Thyroid gland (tissue), 4 donors: ENCODE results near the gene MCCD1. TPM values are rescaled to one million over a fixed set of nuclear protein-coding genes. Genes with fewer than 3 reads are reported as not detected.

Experiments
- DNase-seq, 2 donors: peaks; one replicate each; pipeline ENCODE4 v3.0.0-alpha.2; 2019
- H3K27ac ChIP-seq, 3 donors: fragments of 200-600 bp; sonication (generic); 1 replicate in 2 of 3; 2 replicates in 1 of 3; pipeline ENCODE4 v1.5.1; 2016 to 2019; ENCODE audit warnings: mild to moderate bottlenecking in 1 of 3, moderate library complexity in 1 of 3
- H3K27me3 ChIP-seq: fragments of 200-600 bp; sonication (generic); one replicate; pipeline ENCODE4 v1.5.1; 2019
- H3K36me3 ChIP-seq, 2 donors: fragments of 200-600 bp; sonication (generic); one replicate each; pipeline ENCODE4 v1.5.1; 2016 to 2019
- H3K4me1 ChIP-seq, 2 donors: fragments of 200-600 bp; sonication (generic); one replicate each; pipeline ENCODE4 v1.5.1; 2017 to 2019
- H3K4me3 ChIP-seq, 3 donors: fragments of 200-600 bp; sonication (generic); replicated peaks in 1 of 3; 1 replicate in 2 of 3; 2 replicates in 1 of 3; pipeline ENCODE4 v1.5.1; 2016; ENCODE audit warnings: mild to moderate bottlenecking in 1 of 3
- H3K9me3 ChIP-seq: fragments of 200-600 bp; sonication (generic); one replicate; pipeline ENCODE4 v1.5.1; 2017
- CTCF ChIP-seq, 6 experiments: fragments of 200-600 bp in 3 of 6; fragments of 450-650 bp in 3 of 6; sonication (generic) in 3 of 6; IDR thresholded peaks; one replicate each; pipeline ENCODE4 v1.5.1; 2016 to 2019; ENCODE audit warnings: antibody characterized with exemption in 6 of 6, mild to moderate bottlenecking in 2 of 6, inconsistent platforms in 1 of 6, moderate library complexity in 1 of 6
- POLR2A ChIP-seq, 2 donors: fragments of 450-650 bp; IDR thresholded peaks; one replicate each; pipeline ENCODE4 v1.6.1; 2017; ENCODE audit warnings: antibody characterized with exemption in 2 of 2, mild to moderate bottlenecking in 2 of 2, moderate library complexity in 1 of 2
- WGBS, 2 donors: methylation state at CpG; one replicate each; pipeline ENCODE4 v1.1.5; 2017; 5-methylcytosine and 5-hydroxymethylcytosine counted together
- intact Hi-C: fragments of 100-400 bp; cut with DNase I; formaldehyde crosslinking; loops from one replicate; pipeline ENCODE4 v1.15.1; 2023
- total RNA-seq, 4 donors: library from RNA; depleted of rRNA; stranded (reverse); fragments of >200 nt; gene quantifications; one replicate each; pipeline ENCODE4 v1.2.3, GENCODE V29; 2016

Gene MCCD1
- total RNA-seq, 4 donors from 2014 or later, result not detected

GRCh38 chr6:31573239-31574105 is 44.7 kb downstream of the MCCD1 start:
- no peaks in the 10 kb centered on the region for H3K9me3 ChIP-seq
- DNase-seq, result no peak
- H3K4me1 ChIP-seq, result no peaks in the 10 kb centered on the region
- no peaks in the 10 kb centered on the region for H3K36me3 ChIP-seq
- TF ChIP-seq CTCF (IDR thresholded peaks at IDR 0.05) (no peak), POLR2A (IDR thresholded peaks at IDR 0.05) (no peak)
- H3K4me3 ChIP-seq, result no peak overlapping the region
- intact Hi-C loops, result no loop called here
- H3K27me3 ChIP-seq, result no peaks in the 10 kb centered on the region
- 87 to 89% methylated on average over 9 of the region's 9 CpGs for WGBS, 2 donors
- no peak overlapping the region for H3K27ac ChIP-seq

GRCh38 chr6:31574106-31575061 is 45.6 kb downstream of the MCCD1 start:
- no peaks in the 10 kb centered on the region for H3K9me3 ChIP-seq
- intact Hi-C loops, result no loop called here
- no peaks in the 10 kb centered on the region for H3K4me1 ChIP-seq
- H3K27me3 ChIP-seq, result no peaks in the 10 kb centered on the region
- no peak overlapping the region for H3K27ac ChIP-seq
- H3K36me3 ChIP-seq, result no peaks in the 10 kb centered on the region
- WGBS, 2 donors, result 82 to 85% methylated on average over 14 of the region's 14 CpGs
- no peak for TF ChIP-seq CTCF (IDR thresholded peaks at IDR 0.05)
- no peak for TF ChIP-seq POLR2A (IDR thresholded peaks at IDR 0.05)
- H3K4me3 ChIP-seq, result no peak overlapping the region
- DNase-seq, result no peak

GRCh38 chr6:31575335-31575901 is 46.7 kb downstream of the MCCD1 start, which contains the start of gene TNF:
TSS of gene TNF (plus strand) at chr6:31575565. CDS start at chr6:31575742, 177 bp downstream.
- Histone ChIP-seq H3K4me1 (no peaks in the 10 kb centered on the region), H3K27ac (no peak within 1 kb of the TSS), H3K27me3 (no peaks in the 10 kb centered on the region), H3K9me3 (no peaks in the 10 kb centered on the region), H3K4me3 (no peak within 1 kb of the TSS), H3K36me3 (no peaks in the 10 kb centered on the region)
- TF ChIP-seq POLR2A (IDR thresholded peaks at IDR 0.05) (no peak), CTCF (IDR thresholded peaks at IDR 0.05) (no peak)
- WGBS, 2 donors, result 44 to 52% methylated on average over 16 to 19 of the region's 19 CpGs
- intact Hi-C loops, result no loop called here
- peak in 1 of 2 donors; percentile 8 for DNase-seq

DNA sequence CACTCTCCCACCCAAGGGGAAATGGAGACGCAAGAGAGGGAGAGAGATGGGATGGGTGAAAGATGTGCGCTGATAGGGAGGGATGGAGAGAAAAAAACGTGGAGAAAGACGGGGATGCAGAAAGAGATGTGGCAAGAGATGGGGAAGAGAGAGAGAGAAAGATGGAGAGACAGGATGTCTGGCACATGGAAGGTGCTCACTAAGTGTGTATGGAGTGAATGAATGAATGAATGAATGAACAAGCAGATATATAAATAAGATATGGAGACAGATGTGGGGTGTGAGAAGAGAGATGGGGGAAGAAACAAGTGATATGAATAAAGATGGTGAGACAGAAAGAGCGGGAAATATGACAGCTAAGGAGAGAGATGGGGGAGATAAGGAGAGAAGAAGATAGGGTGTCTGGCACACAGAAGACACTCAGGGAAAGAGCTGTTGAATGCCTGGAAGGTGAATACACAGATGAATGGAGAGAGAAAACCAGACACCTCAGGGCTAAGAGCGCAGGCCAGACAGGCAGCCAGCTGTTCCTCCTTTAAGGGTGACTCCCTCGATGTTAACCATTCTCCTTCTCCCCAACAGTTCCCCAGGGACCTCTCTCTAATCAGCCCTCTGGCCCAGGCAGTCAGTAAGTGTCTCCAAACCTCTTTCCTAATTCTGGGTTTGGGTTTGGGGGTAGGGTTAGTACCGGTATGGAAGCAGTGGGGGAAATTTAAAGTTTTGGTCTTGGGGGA is 47.4 kb downstream of the MCCD1 start:
- H3K27ac ChIP-seq, result no peak overlapping the region
- TF ChIP-seq CTCF (IDR thresholded peaks at IDR 0.05), result no peak
- no peak for TF ChIP-seq POLR2A (IDR thresholded peaks at IDR 0.05)

More for the DNA sequence above, 47.4 kb downstream of the MCCD1 start:
- Histone ChIP-seq H3K4me1 (peaks cover 0 to 3% of the 10 kb centered on the region in 2 donors), H3K36me3 (no peaks in the 10 kb centered on the region), H3K9me3 (no peaks in the 10 kb centered on the region), H3K4me3 (no peak overlapping the region), H3K27me3 (no peaks in the 10 kb centered on the region)
- no peak for DNase-seq
- intact Hi-C loops, result no loop called here
- WGBS, 2 donors, result 70 to 74% methylated on average over 8 of the region's 8 CpGs
